NT2/D1 (cell line): ENCODE measurements around the gene JPH4.

Source experiments
- DNase-seq: peaks from one replicate; pipeline ENCODE4 v3.0.0-alpha.2; 2011; ENCODE audit warnings: low read depth, low spot score
- H3K27me3 ChIP-seq: 2 replicates; pipeline ENCODE4 v1.6.0; 2011; ENCODE audit warnings: mild to moderate bottlenecking; ENCODE audit not compliant: insufficient read length, insufficient read depth
- H3K36me3 ChIP-seq: 2 replicates; pipeline ENCODE4 v1.6.1; 2011; ENCODE audit warnings: mild to moderate bottlenecking, low read length, mixed read lengths; ENCODE audit not compliant: insufficient read depth, insufficient read length
- H3K4me1 ChIP-seq: 2 replicates; pipeline ENCODE4 v1.5.1; 2011; ENCODE audit not compliant: insufficient read depth, insufficient read length
- H3K4me3 ChIP-seq: 2 replicates; pipeline ENCODE4 v1.5.1; 2011; ENCODE audit warnings: low read depth; ENCODE audit not compliant: insufficient read length
- H3K9ac ChIP-seq: 2 replicates; pipeline ENCODE4 v1.6.0; 2011; ENCODE audit warnings: low read depth; ENCODE audit not compliant: insufficient read length
- H3K9me3 ChIP-seq: 2 replicates; pipeline ENCODE4 v1.5.1; 2011; ENCODE audit warnings: mild to moderate bottlenecking, low read length; ENCODE audit not compliant: insufficient read depth
- SUZ12 ChIP-seq: IDR thresholded peaks from 2 replicates; pipeline ENCODE4 v1.6.1; 2011; ENCODE audit not compliant: insufficient read length, insufficient read depth; ENCODE audit errors: extremely low read depth
- YY1 ChIP-seq: IDR thresholded peaks from 2 replicates; pipeline ENCODE4 v1.6.1; 2011; ENCODE audit not compliant: insufficient read length, insufficient read depth
- ZNF274 ChIP-seq: IDR thresholded peaks from 2 replicates; pipeline ENCODE4 v1.6.1; 2011; ENCODE audit warnings: mild to moderate bottlenecking, low read depth, low read length

Gene JPH4

DNA sequence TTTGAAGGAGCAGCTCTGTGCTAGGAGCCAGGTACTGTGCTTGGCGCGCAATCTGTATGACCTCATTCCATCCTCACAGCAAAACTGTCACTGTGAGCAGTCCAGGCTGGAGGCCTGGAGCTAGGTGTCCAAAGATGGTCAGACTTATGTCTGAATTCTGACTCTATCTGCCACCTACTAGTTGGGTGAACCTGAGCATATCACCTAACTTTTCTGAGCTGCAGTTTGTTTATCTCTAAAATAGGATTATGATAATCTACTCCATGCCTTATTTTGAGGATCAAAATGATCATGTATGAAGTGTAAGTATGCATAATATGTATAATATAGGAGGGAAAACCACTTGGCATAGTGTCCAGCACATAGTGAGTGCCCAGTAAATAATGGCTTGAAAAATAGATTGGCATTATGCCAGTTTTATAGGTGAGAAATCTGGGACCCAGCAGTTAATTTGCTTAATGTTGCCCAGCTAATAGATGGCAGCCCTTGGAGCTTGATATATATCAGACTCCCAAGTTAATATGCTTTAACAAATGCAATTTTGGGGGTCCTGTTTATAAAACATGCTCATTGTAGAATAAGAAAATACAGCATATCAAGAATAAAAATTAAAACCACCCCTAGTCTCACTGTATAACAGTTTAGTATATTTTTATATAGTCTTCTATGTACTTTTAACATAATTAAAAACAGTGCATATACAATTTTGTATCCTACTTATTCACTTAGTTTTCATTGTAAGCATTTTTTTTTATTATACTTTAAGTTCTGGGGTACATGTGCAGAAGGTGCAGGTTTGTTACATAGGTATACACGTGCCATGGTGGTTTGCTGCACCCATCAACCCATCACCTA, 4.5 kb upstream of the JPH4 start:
- Histone ChIP-seq H3K9me3 (no peaks in the 10 kb centered on the region; the same call in 1 of the 2 replicates), H3K4me3 (no peak overlapping the region), H3K27me3 (no peaks in the 10 kb centered on the region), H3K9ac (no peak overlapping the region), H3K36me3 (no peaks in the 10 kb centered on the region), H3K4me1 (no peaks in the 10 kb centered on the region)
- no peak for DNase-seq
- TF ChIP-seq ZNF274 (no peak), YY1 (no peak), SUZ12 (no peak)

DNA sequence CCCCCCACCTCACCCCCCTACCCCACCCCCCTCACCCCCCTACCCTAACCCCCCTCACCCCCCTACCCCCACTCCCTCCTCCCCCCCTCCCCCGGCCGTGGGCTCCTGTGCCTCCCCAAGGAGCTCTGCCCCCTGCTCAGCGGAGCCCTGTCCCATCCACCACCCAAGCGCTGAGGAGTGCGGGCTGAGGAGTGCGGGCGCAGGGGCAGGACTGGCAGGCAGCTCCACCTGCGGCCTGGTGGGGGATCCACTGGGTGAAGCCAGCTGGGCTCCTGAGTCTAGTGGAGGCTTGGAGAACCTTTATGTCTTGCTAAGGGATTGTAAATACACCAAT, 2.3 kb upstream of the JPH4 start:
- no peak for DNase-seq
- Histone ChIP-seq H3K4me3 (no peak overlapping the region), H3K27me3 (no peaks in the 10 kb centered on the region), H3K4me1 (no peaks in the 10 kb centered on the region), H3K9ac (no peak overlapping the region), H3K9me3 (no peaks in the 10 kb centered on the region; the same call in 1 of the 2 replicates), H3K36me3 (no peaks in the 10 kb centered on the region)
- TF ChIP-seq SUZ12 = no peak
- no peak for TF ChIP-seq ZNF274
- no peak for TF ChIP-seq YY1

DNA sequence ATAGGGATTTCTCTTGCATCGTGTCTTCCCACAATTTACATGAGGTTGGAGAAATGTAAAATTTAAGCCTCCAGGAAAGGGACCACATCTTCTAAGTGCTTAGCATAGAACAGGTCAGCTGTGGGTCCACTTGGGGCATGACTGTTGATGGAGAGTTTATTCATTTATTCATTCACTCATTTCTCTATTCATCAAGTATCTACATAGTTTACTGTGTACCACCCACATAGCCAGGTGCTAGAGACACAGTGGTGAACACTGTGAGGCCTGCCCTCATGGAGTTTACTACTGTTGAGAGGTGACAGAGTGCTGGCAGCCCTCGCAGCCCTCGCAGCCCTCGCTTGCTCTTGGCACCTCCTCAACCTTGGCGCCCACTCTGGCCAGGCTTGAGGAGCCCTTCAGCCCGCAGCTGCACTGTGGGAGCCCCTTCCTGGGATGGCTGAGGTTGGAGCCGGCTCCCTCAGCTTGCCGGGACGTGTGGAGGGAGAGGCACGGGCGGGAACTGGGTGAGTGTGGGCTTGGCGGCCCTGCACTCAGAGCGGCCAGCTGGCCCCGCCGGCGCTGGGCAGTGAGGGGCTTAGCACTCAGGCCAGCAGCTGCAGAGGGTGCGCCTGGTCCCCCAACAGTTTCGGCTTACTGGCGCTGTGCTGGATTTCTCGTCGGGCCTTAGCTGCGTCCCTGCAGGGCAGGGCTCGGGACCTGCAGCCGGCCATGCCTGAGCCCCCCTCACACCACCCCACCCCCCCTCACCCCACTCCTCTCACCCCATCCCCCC, 1.7 kb upstream of the JPH4 start:
- no peaks in the 10 kb centered on the region for H3K36me3 ChIP-seq
- no peaks in the 10 kb centered on the region for H3K4me1 ChIP-seq
- DNase-seq = no peak
- H3K9ac ChIP-seq = no peak overlapping the region
- TF ChIP-seq ZNF274 (no peak), YY1 (no peak), SUZ12 (no peak)
- no peaks in the 10 kb centered on the region; the same call in 1 of the 2 replicates for H3K9me3 ChIP-seq
- no peak overlapping the region for H3K4me3 ChIP-seq
- H3K27me3 ChIP-seq = no peaks in the 10 kb centered on the region

- TF ChIP-seq YY1 (no peak), ZNF274 (no peak), SUZ12 (no peak)
- H3K36me3 ChIP-seq = no peaks in the 10 kb centered on the region
- no peaks in the 10 kb centered on the region; the same call in 1 of the 2 replicates for H3K9me3 ChIP-seq
- no peak overlapping the region for H3K9ac ChIP-seq
- no peaks in the 10 kb centered on the region for H3K4me1 ChIP-seq
- no peak for DNase-seq
- H3K4me3 ChIP-seq = no peak overlapping the region
- no peaks in the 10 kb centered on the region for H3K27me3 ChIP-seq
Observed at GRCh38 chr14:23579739-23580138, 1.1 kb upstream of the JPH4 start.

GRCh38 chr14:23579311-23579630, 681 bp upstream of the JPH4 start:
- TF ChIP-seq ZNF274 (no peak), SUZ12 (no peak), YY1 (no peak)
- no peak overlapping the region for H3K9ac ChIP-seq
- H3K4me1 ChIP-seq = no peaks in the 10 kb centered on the region
- no peak for DNase-seq
- no peaks in the 10 kb centered on the region for H3K36me3 ChIP-seq
- H3K4me3 ChIP-seq = no peak overlapping the region
- no peaks in the 10 kb centered on the region; the same call in 1 of the 2 replicates for H3K9me3 ChIP-seq
- no peaks in the 10 kb centered on the region for H3K27me3 ChIP-seq

- TF ChIP-seq SUZ12 (no peak), ZNF274 (no peak), YY1 (no peak)
- H3K9ac ChIP-seq = no peak overlapping the region
- DNase-seq = no peak
- H3K4me3 ChIP-seq = no peak overlapping the region
- no peaks in the 10 kb centered on the region; the same call in 1 of the 2 replicates for H3K9me3 ChIP-seq
- no peaks in the 10 kb centered on the region for H3K4me1 ChIP-seq
- H3K36me3 ChIP-seq = no peaks in the 10 kb centered on the region
- no peaks in the 10 kb centered on the region for H3K27me3 ChIP-seq
Observed at GRCh38 chr14:23577710-23578392, 739 bp downstream of the JPH4 start.
